Tibial nerve (tissue), 4 donors: ENCODE measurements around the gene FAM47E.

Experiments used
- EP300 ChIP-seq, 2 donors: sonication (generic); formaldehyde crosslinking; IDR thresholded peaks; one replicate each; pipeline ENCODE4 v1.6.1; 2017; ENCODE audit warnings: antibody characterized with exemption in 2 of 2, mild to moderate bottlenecking in 1 of 2
- TF ChIP-seq, protein P1 (sequence below), 5 experiments: fragments of 200-600 bp in 3 of 5; fragments of 450-650 bp in 2 of 5; sonication (generic) in 3 of 5; IDR thresholded peaks; one replicate each; pipeline ENCODE4 v1.5.1; 2016 to 2019; ENCODE audit warnings: antibody characterized with exemption in 5 of 5, mild to moderate bottlenecking in 3 of 5, moderate library complexity in 2 of 5

DNA sequence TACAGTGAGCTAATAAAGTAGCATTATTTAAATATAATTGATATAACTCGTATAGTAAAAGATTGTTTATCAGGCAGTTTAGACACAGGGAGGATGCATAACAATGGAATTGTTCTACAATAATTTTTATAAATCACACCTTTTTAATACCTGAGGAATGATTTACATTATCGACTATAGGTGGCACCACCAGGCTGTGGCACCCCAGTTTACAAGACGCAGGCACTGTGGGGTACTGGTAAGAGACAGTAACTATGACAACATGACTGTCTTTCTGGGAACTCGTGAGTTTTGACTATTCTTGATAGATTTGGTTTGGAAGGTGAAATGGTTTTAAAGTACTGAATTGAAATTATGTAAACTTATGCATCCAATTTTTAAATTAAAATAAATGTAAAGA lies 27.9 kb downstream of the FAM47E start:
- TF ChIP-seq, protein P1, sequence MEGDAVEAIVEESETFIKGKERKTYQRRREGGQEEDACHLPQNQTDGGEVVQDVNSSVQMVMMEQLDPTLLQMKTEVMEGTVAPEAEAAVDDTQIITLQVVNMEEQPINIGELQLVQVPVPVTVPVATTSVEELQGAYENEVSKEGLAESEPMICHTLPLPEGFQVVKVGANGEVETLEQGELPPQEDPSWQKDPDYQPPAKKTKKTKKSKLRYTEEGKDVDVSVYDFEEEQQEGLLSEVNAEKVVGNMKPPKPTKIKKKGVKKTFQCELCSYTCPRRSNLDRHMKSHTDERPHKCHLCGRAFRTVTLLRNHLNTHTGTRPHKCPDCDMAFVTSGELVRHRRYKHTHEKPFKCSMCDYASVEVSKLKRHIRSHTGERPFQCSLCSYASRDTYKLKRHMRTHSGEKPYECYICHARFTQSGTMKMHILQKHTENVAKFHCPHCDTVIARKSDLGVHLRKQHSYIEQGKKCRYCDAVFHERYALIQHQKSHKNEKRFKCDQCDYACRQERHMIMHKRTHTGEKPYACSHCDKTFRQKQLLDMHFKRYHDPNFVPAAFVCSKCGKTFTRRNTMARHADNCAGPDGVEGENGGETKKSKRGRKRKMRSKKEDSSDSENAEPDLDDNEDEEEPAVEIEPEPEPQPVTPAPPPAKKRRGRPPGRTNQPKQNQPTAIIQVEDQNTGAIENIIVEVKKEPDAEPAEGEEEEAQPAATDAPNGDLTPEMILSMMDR (IDR thresholded peaks at IDR 0.05) = no peak
- no peak for TF ChIP-seq EP300 (IDR thresholded peaks at IDR 0.05)
